ENCODE data around the gene LIN37. TPM values are rescaled to one million over a fixed set of nuclear protein-coding genes. Genes with fewer than 3 reads are reported as not detected.
A peak's percentile ranks its signal among the peaks of the same experiment; 100 is the strongest.

The LIN37 gene
- total and polyA plus RNA-seq, 2 donors (not counting 3 experiments of a cell fraction or from before 2014, with no cell fraction given), result 11.3 to 21.4 TPM

GRCh38 chr19:35746531-35746930 is 1.8 kb upstream of the LIN37 start:
- Histone ChIP-seq H3K9me1 (replicated peaks; ENCODE audit: control insufficient read depth, extremely low read depth, insufficient read depth, low read length) (no peaks in the 10 kb centered on the region), H2AFZ (ENCODE audit: low read depth, low read length) (no peak overlapping the region), H3K36me3 (ENCODE audit: control insufficient read depth in 2 of 2, extremely low read depth in 1 of 2, insufficient read depth in 2 of 2, low read length in 2 of 2) (no peaks in the 10 kb centered on the region), H3K9me3 (replicated peaks; ENCODE audit: control insufficient read depth, insufficient read depth, low read length) (no peaks in the 10 kb centered on the region), H3K4me1 (ENCODE audit: control insufficient read depth, extremely low read depth, insufficient read depth, low read length) (peaks cover 19% of the 10 kb centered on the region), H3K9ac (replicated peaks; ENCODE audit: extremely low read depth, insufficient read depth, low read length) (peak overlapping the region; percentile 82), H3K4me2 (ENCODE audit: insufficient read depth, low read length) (peak overlapping the region; percentile 87), H3K4me3 (replicated peaks in 1 of 3; ENCODE audit: insufficient read depth in 1 of 3, low read depth in 1 of 3, low read length in 3 of 3) (peak overlapping the region in 1 of 3 experiments; percentile 87), H3K27ac (ENCODE audit: insufficient read depth, low read depth, low read length) (no peak overlapping the region), H3K79me2 (ENCODE audit: control insufficient read depth, insufficient read depth, low read length) (peaks cover 22% of the 10 kb centered on the region), H3K27me3 (ENCODE audit: control insufficient read depth in 2 of 2, insufficient read depth in 2 of 2, low read length in 2 of 2) (no peaks in the 10 kb centered on the region), H4K20me1 (replicated peaks; ENCODE audit: control insufficient read depth, extremely low read depth, insufficient read depth, low read length) (no peaks in the 10 kb centered on the region)
- intact Hi-C loops (cut with micrococcal nuclease), result no loop called here
- CTCF ChIA-PET, result no interaction called here
- no TSS peak for BruUV-seq (replicated peaks)
- TF ChIP-seq POLR2A (IDR thresholded peaks at IDR 0.05; ENCODE audit: low read depth, low read length) (no peak), POLR2AphosphoS5 (IDR thresholded peaks at IDR 0.05; ENCODE audit: insufficient read depth, low read depth, low read length) (no peak), JUN (IDR thresholded peaks at IDR 0.05; ENCODE audit: borderline replicate concordance, insufficient read depth, insufficient read length, low read depth) (no peak)
- TF ChIP-seq, protein P1, sequence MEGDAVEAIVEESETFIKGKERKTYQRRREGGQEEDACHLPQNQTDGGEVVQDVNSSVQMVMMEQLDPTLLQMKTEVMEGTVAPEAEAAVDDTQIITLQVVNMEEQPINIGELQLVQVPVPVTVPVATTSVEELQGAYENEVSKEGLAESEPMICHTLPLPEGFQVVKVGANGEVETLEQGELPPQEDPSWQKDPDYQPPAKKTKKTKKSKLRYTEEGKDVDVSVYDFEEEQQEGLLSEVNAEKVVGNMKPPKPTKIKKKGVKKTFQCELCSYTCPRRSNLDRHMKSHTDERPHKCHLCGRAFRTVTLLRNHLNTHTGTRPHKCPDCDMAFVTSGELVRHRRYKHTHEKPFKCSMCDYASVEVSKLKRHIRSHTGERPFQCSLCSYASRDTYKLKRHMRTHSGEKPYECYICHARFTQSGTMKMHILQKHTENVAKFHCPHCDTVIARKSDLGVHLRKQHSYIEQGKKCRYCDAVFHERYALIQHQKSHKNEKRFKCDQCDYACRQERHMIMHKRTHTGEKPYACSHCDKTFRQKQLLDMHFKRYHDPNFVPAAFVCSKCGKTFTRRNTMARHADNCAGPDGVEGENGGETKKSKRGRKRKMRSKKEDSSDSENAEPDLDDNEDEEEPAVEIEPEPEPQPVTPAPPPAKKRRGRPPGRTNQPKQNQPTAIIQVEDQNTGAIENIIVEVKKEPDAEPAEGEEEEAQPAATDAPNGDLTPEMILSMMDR (IDR thresholded peaks at IDR 0.05; ENCODE audit: extremely low read depth in 1 of 2, insufficient read depth in 1 of 2, low read depth in 1 of 2, low read length in 2 of 2), result no peak
- dilution Hi-C loops (cut with MboI; ENCODE audit: extremely low pct_ligation_motif_present, low sequenced_read_pairs), result no loop called here
- FAIRE-seq (no peak), DNase-seq (ENCODE audit: low read depth, low spot score) (no peak)
- POLR2A ChIA-PET, result no interaction called here

DNA sequence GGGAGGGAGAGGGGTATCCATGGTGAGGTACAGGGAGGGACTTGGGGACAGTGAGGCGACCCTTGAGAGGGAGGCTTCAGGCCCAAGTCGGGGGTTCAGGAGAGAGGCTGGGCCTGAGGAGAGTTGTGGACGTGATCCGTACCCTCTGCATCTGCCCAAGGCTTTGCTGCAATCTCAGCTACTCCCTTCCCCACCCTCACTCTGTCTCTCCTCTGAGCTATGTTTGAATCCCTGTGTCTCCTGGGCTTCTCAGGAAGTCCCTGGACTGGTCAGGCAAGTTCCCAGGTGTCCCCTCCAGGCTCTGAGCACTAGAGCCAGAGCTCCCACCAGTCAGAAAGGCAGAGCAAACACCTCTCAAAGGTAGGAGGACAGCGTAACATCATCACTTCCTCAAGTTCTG is 1.8 kb downstream of the LIN37 start:
- dilution Hi-C loops (cut with MboI; ENCODE audit: extremely low pct_ligation_motif_present, low sequenced_read_pairs), result no loop called here
- peaks cover 22% of the 10 kb centered on the region for H3K79me2 ChIP-seq (ENCODE audit: control insufficient read depth, insufficient read depth, low read length)
- H3K4me1 ChIP-seq (ENCODE audit: control insufficient read depth, extremely low read depth, insufficient read depth, low read length), result peaks cover 15% of the 10 kb centered on the region
- ChIA-PET CTCF (no interaction called here), POLR2A (no interaction called here)
- no peaks in the 10 kb centered on the region for H4K20me1 ChIP-seq (replicated peaks; ENCODE audit: control insufficient read depth, extremely low read depth, insufficient read depth, low read length)
- H2AFZ ChIP-seq (ENCODE audit: low read depth, low read length), result no peak overlapping the region
- FAIRE-seq (no peak), DNase-seq (ENCODE audit: low read depth, low spot score) (no peak)
- no peak for TF ChIP-seq POLR2AphosphoS5 (IDR thresholded peaks at IDR 0.05; ENCODE audit: insufficient read depth, low read depth, low read length)
- BruUV-seq (replicated peaks), result no TSS peak
- no peak overlapping the region for H3K27ac ChIP-seq (ENCODE audit: insufficient read depth, low read depth, low read length)
- intact Hi-C loops (cut with micrococcal nuclease), result no loop called here
- no peaks in the 10 kb centered on the region for H3K9me1 ChIP-seq (replicated peaks; ENCODE audit: control insufficient read depth, extremely low read depth, insufficient read depth, low read length)
- no peak overlapping the region for H3K4me3 ChIP-seq (replicated peaks in 1 of 3; ENCODE audit: insufficient read depth in 1 of 3, low read depth in 1 of 3, low read length in 3 of 3)
- H3K9me3 ChIP-seq (replicated peaks; ENCODE audit: control insufficient read depth, insufficient read depth, low read length), result no peaks in the 10 kb centered on the region
- H3K36me3 ChIP-seq (ENCODE audit: control insufficient read depth in 2 of 2, extremely low read depth in 1 of 2, insufficient read depth in 2 of 2, low read length in 2 of 2), result peaks cover 0 to 13% of the 10 kb centered on the region in 2 experiments
- H3K9ac ChIP-seq (replicated peaks; ENCODE audit: extremely low read depth, insufficient read depth, low read length), result no peak overlapping the region
- no peaks in the 10 kb centered on the region for H3K27me3 ChIP-seq (ENCODE audit: control insufficient read depth in 2 of 2, insufficient read depth in 2 of 2, low read length in 2 of 2)
- no peak overlapping the region for H3K4me2 ChIP-seq (ENCODE audit: insufficient read depth, low read length)

All from endothelial cell of umbilical vein (primary cell).